GM23248 (cell line): ENCODE results near the gene KRT15. TPM values are rescaled to one million over a fixed set of nuclear protein-coding genes. Genes with fewer than 3 reads are reported as not detected.

Source experiments
- DNase-seq: peaks from one replicate; pipeline ENCODE4 v3.0.0-alpha.2; 2015
- H2AFZ ChIP-seq: fragments of 200-600 bp; sonication (generic); 2 replicates; pipeline ENCODE4 v1.6.1; 2016; ENCODE audit warnings: antibody characterized with exemption
- H3F3A ChIP-seq: fragments of 200-600 bp; sonication (generic); 2 replicates; pipeline ENCODE4 v1.6.1; 2016; ENCODE audit warnings: mild to moderate bottlenecking, antibody characterized with exemption, mixed run types; ENCODE audit not compliant: insufficient read depth
- H3K27ac ChIP-seq: fragments of 200-600 bp; sonication (generic); 2 replicates; pipeline ENCODE4 v1.5.1; 2016; ENCODE audit warnings: mild to moderate bottlenecking
- H3K27me3 ChIP-seq: fragments of 200-600 bp; sonication (generic); replicated peaks from 2 replicates; pipeline ENCODE4 v1.6.1; 2016; ENCODE audit warnings: mild to moderate bottlenecking; ENCODE audit not compliant: insufficient read depth
- H3K36me3 ChIP-seq: fragments of 200-600 bp; sonication (generic); 2 replicates; pipeline ENCODE4 v1.6.1; 2016; ENCODE audit warnings: low read depth, mild to moderate bottlenecking
- H3K4me1 ChIP-seq: fragments of 200-600 bp; sonication (generic); 2 replicates; pipeline ENCODE4 v1.6.1; 2016; ENCODE audit warnings: mild to moderate bottlenecking; ENCODE audit not compliant: insufficient read depth
- H3K4me2 ChIP-seq: fragments of 200-600 bp; sonication (generic); one replicate; pipeline ENCODE4 v1.6.1; 2016; ENCODE audit warnings: mild to moderate bottlenecking; ENCODE audit not compliant: unreplicated experiment
- H3K4me3 ChIP-seq: fragments of 200-600 bp; sonication (generic); 2 replicates; pipeline ENCODE4 v1.5.1; 2016; ENCODE audit warnings: mild to moderate bottlenecking
- H3K79me2 ChIP-seq: fragments of 200-600 bp; sonication (generic); 2 replicates; pipeline ENCODE4 v1.6.1; 2016; ENCODE audit warnings: mild to moderate bottlenecking; ENCODE audit not compliant: insufficient read depth
- H3K9ac ChIP-seq: fragments of 200-600 bp; sonication (generic); 2 replicates; pipeline ENCODE4 v1.6.1; 2016; ENCODE audit warnings: mild to moderate bottlenecking
- H3K9me2 ChIP-seq: fragments of 200-600 bp; sonication (generic); 2 replicates; pipeline ENCODE4 v1.6.1; 2016; ENCODE audit warnings: mixed run types, mild to moderate bottlenecking, moderate library complexity; ENCODE audit not compliant: insufficient read depth
- H3K9me3 ChIP-seq: fragments of 200-600 bp; sonication (generic); one replicate; pipeline ENCODE4 v1.6.1; 2017; ENCODE audit warnings: low read depth
- H4K20me1 ChIP-seq: fragments of 200-600 bp; sonication (generic); 2 replicates; pipeline ENCODE4 v1.6.0; 2016; ENCODE audit not compliant: insufficient read depth
- EZH2 ChIP-seq: fragments of 200-600 bp; sonication (generic); IDR thresholded peaks from 2 replicates; pipeline ENCODE4 v1.6.1; 2018; ENCODE audit warnings: antibody characterized with exemption, mild to moderate bottlenecking; ENCODE audit not compliant: insufficient read depth, poor library complexity, severe bottlenecking
- EZH2phosphoT487 ChIP-seq: fragments of 200-600 bp; sonication (generic); IDR thresholded peaks from 2 replicates; pipeline ENCODE4 v1.6.1; 2018; ENCODE audit warnings: antibody characterized with exemption, moderate library complexity, mild to moderate bottlenecking, low read depth; ENCODE audit not compliant: insufficient read depth
- WGBS, 2 experiments: methylation state at CpG; one replicate each; pipeline ENCODE4 v1.1.6; 2015 to 2017; ENCODE audit warnings: low lambda C conversion rate in 2 of 2, low coverage in 1 of 2; ENCODE audit errors: missing lambda C conversion rate in 2 of 2; 5-methylcytosine and 5-hydroxymethylcytosine counted together
- in situ Hi-C: fragments of 300-500 bp; cut with MboI; formaldehyde crosslinking; loops from 2 replicates; pipeline ENCODE4 v1.15.0; 2020
- polyA plus RNA-seq: library from polyadenylated mRNA; unstranded; fragments of >200 nt; fragmentation: Nextera tagmentation; extraction: Ambion mirVana; gene quantifications from 2 replicates; pipeline ENCODE4 v1.2.1, GENCODE V29; 2016
- total RNA-seq: library from RNA; depleted of rRNA; stranded (reverse); fragments of >200 nt; shearing (Covaris generic); gene quantifications from 2 replicates; pipeline ENCODE4 v1.2.3, GENCODE V29; 2014

The KRT15 gene
- total and polyA plus RNA-seq, 2 experiments from 2014 or later: 0.65 to 2.3 TPM

DNA sequence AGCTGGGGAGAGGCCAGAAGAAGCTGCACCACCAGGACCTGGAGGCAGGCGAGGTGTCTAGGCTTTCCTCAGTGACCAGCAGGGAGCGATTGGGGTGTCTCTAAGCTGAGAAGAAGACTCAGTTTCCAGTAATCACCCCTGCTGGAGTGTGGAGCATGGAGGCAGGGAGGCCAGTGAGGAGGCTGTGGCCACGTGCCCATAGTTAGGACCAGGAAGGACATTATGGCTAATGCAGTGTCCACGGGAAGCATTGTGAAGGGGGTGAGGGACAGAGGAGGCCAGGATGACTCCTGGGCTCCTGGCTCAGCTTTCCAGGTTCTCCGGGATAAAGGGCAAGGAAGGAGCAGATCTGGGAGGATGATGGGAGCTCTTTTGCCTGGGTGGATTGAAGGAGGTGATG is 19.0 kb downstream of the KRT15 start:
- TF ChIP-seq EZH2 (no peak), EZH2phosphoT487 (no peak)
- Histone ChIP-seq H3K9ac (no peak overlapping the region), H3K36me3 (no peaks in the 10 kb centered on the region), H3K27me3 (no peaks in the 10 kb centered on the region), H4K20me1 (no peaks in the 10 kb centered on the region), H3K27ac (peak overlapping the region; percentile 6; the same call in 1 of the 2 replicates), H3K9me2 (no peaks in the 10 kb centered on the region), H3K79me2 (no peaks in the 10 kb centered on the region), H3F3A (no peaks in the 10 kb centered on the region), H2AFZ (peak overlapping the region; percentile 45; the same call in 1 of the 2 replicates), H3K4me3 (no peak overlapping the region), H3K9me3 (no peaks in the 10 kb centered on the region), H3K4me1 (peaks cover 18% of the 10 kb centered on the region), H3K4me2 (no peak overlapping the region)
- in situ Hi-C loops: no loop called here
- WGBS, 2 experiments: 92 to 97% methylated on average over 5 of the region's 5 CpGs
- DNase-seq: no peak

DNA sequence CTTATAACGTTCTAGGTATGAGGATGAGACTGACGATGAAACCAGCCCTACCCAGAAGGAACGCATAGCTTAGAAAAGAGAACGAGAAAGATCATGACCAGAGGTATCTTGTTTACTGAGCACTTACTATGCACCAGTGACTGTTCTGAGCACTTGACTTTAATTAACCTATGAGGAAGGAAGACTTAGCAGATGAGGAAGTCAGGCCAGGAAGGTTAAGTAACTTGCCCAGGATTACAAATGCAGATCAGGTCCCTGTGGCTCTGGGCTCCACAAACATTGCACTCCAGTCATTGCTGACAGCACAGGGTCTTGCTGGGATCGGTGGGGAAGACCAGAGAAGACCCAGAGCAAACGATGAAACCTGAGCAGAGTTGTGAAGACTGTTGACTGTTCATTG is 20.4 kb downstream of the KRT15 start:
- no peaks in the 10 kb centered on the region for H3K27me3 ChIP-seq
- no peak for TF ChIP-seq EZH2
- no peak for TF ChIP-seq EZH2phosphoT487
- H4K20me1 ChIP-seq: no peaks in the 10 kb centered on the region
- H3F3A ChIP-seq: no peaks in the 10 kb centered on the region
- H3K79me2 ChIP-seq: no peaks in the 10 kb centered on the region
- WGBS, 2 experiments: 84 to 86% methylated on average over 6 of the region's 6 CpGs
- peaks cover 25% of the 10 kb centered on the region for H3K4me1 ChIP-seq
- H3K36me3 ChIP-seq: no peaks in the 10 kb centered on the region
- no peak overlapping the region for H3K4me3 ChIP-seq
- in situ Hi-C loops: no loop called here
- no peaks in the 10 kb centered on the region for H3K9me3 ChIP-seq
- H3K27ac ChIP-seq: no peak overlapping the region
- H2AFZ ChIP-seq: no peak overlapping the region
- H3K9me2 ChIP-seq: no peaks in the 10 kb centered on the region
- H3K9ac ChIP-seq: no peak overlapping the region
- DNase-seq: no peak
- H3K4me2 ChIP-seq: no peak overlapping the region

DNA sequence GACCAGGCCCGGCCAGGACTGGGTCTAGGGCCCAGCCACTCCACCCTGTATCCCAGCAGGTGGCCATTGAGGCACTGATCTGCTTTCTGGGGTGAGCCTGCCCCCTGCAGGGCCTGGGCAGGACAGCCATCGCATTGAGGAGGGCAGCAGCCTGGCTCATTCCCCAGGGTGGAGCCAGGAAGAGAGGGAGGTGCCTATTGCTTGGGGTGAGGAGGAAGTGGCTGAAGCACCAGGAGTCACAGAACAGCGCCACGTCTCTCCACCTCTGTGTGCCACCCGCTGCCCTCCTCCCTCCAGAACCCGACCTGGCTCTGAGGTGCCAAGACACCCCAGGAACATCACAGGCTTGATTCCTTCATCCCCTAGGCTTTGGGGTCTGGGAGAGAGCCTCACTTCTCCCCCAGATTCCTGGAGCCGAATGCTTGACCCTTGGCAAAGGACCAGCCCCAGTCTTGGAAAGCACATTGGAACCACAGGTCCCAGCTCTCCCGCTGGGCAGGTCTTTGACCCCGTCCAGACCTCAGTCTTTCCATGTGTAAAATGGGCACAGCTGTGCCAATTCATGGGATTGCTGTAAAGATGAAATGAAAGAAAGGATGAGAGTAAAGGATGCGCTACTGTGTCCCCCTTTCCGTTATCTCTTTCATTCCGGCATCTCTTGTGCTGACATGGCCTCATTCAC is 21.7 kb downstream of the KRT15 start:
- no peaks in the 10 kb centered on the region for H3K27me3 ChIP-seq
- H3K9me3 ChIP-seq: no peaks in the 10 kb centered on the region
- no peak overlapping the region for H3K4me3 ChIP-seq
- peak overlapping the region; percentile 26; the same call in 1 of the 2 replicates for H3K9ac ChIP-seq
- H2AFZ ChIP-seq: peak overlapping the region; percentile 66
- DNase-seq: peak; percentile 93
- TF ChIP-seq EZH2 (no peak), EZH2phosphoT487 (no peak)
- no peaks in the 10 kb centered on the region for H4K20me1 ChIP-seq
- WGBS, 2 experiments: 53 to 58% methylated on average over 12 of the region's 12 CpGs
- H3K36me3 ChIP-seq: no peaks in the 10 kb centered on the region
- H3K27ac ChIP-seq: no peak overlapping the region
- H3K4me1 ChIP-seq: peaks cover 25% of the 10 kb centered on the region
- no peaks in the 10 kb centered on the region for H3K79me2 ChIP-seq
- H3K9me2 ChIP-seq: no peaks in the 10 kb centered on the region
- peak overlapping the region; percentile 73 for H3K4me2 ChIP-seq
- no peaks in the 10 kb centered on the region for H3F3A ChIP-seq
- in situ Hi-C loops: no loop called here

DNA sequence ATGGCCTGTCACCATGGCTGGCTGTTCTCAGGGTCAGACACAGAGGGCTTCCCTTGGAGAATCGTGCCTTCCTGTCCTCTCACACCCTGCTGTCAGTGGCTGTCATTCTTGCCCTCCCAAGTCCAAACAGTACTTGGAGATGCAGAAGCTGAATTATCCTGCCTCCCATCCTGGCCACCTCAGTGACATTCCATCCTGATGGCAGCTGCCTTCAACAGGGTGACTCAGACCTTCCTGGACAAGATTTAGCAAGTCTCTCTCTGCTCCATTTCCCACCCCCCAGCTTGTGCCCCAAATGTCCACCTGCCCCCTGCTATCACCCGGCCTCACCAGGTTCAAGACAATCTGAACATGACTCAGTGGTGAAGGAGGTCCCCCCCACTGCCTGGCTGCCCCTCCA is 24.2 kb downstream of the KRT15 start:
- H3K9ac ChIP-seq: no peak overlapping the region
- peaks cover 16% of the 10 kb centered on the region for H3K4me1 ChIP-seq
- 47 to 70% methylated on average over 1 to 2 of the region's 2 CpGs for WGBS, 2 experiments
- in situ Hi-C loops: no loop called here
- no peaks in the 10 kb centered on the region for H3K36me3 ChIP-seq
- H3K79me2 ChIP-seq: no peaks in the 10 kb centered on the region
- no peak overlapping the region for H2AFZ ChIP-seq
- H3K9me2 ChIP-seq: no peaks in the 10 kb centered on the region
- H3F3A ChIP-seq: no peaks in the 10 kb centered on the region
- TF ChIP-seq EZH2phosphoT487: no peak
- TF ChIP-seq EZH2: no peak
- no peak overlapping the region for H3K4me3 ChIP-seq
- H3K27me3 ChIP-seq: no peaks in the 10 kb centered on the region
- no peaks in the 10 kb centered on the region for H3K9me3 ChIP-seq
- no peak overlapping the region for H3K4me2 ChIP-seq
- no peaks in the 10 kb centered on the region for H4K20me1 ChIP-seq
- peak; percentile 69 for DNase-seq
- no peak overlapping the region for H3K27ac ChIP-seq
